Stimulated activated CD8-positive, alpha-beta memory T cell treated with anti-CD3 and anti-CD28 coated beads, Interleukin-15, amount 100 ng/mL, for 1 hour (primary cell): ENCODE results near the gene VPS26A.
A peak's percentile ranks its signal among the peaks of the same experiment; 100 is the strongest.

ENCODE experiments used
- DNase-seq: peaks from one replicate; pipeline ENCODE4 v3.0.0-alpha.2; 2020; ENCODE audit warnings: low read depth

VPS26A gene

DNA sequence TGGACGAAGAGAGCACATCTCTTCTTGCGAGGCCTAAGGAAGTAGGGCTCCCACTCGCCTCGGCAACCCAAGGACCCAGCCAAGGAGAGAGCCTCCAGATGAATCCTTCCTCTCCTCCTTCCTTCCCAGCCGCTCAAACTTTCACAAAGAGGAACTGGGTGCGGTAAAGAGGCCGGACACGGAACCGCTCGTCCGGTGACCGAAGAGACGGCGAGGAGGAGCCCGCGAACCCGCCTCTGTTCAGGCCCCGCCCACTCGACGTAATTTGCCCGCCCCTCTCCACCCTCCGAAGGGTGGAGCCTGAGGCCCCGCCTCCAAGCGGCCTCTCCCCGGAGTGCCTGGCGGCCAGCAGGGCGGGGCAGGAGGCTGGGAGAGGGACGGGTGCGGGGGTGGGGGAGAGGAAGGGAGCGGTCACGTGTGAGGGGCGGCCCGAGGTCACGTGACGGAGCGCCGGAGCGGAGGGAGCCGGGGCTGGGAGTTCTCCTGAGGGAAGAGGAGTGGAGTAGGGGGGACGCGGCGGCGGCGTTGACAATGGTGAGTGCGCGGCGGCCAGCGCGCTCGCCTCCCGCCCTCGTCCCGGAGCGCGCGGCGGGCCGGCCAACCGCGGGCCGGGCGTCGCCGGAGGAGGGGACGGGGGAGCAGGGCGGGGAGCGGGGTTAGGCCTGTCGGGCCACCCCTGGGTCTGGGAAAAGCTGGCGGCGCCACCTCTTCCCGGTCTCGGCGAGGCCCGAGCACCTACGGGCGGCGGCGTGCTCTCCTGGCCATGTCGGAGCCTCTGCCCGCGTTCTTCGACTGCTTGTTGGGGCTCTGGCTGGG is at the start of gene VPS26A:
TSS of gene VPS26A (plus strand) at position 432 of the 816 bp plus-strand sequence. CDS start at position 532, 100 bp downstream.
- peak; percentile 96 for DNase-seq

- no peak for DNase-seq
These were observed 49.4 kb upstream of the VPS26A start for GRCh38 chr10:69074532-69074931.

- no peak for DNase-seq
These were observed 48.5 kb upstream of the VPS26A start for GRCh38 chr10:69075431-69075830.

GRCh38 chr10:69078311-69078710 is 45.7 kb upstream of the VPS26A start:
- no peak for DNase-seq

DNA sequence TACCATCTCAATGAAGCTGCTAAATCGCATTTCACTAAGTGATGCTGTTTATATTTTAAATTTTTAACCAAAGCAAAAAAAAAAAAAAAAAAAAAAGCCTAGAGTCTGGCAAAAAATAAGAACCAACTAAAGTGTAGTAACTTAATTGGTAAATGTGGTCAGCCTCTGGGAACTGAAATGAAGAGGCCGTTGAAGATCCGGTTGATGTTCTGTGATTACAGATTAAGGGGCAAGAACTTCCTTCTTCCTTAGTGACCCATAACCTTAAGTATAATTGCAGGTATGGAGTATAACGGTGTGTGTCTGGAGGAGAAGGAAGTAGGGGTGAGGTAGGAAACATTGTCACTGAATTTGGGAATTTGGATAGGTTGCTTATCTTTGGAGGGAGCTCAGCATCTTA is 43.8 kb upstream of the VPS26A start:
- no peak for DNase-seq

DNA sequence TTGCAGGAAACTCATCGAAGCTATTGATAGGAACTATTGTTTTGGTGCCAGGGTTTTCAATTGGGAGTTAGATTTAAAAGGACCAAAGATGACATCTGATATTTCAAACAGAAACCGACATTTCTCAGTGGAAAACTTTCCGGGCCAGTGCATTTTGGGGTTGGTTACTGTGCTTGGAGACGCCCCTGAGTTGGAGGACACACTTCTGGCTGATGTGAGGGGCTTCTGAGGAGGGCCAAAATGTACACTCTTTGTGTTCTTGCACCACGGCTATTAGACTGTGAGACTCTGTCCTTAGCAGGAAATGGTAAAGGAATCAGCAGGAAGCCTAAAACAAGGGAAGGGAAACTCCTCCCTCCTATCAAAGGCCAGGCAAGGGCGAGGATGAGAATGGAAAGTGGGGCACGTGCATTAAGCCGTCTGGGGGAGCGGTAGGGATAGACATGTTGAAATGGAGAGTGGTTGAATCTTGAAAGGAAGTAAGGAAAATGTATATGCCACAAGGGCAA is 37.9 kb upstream of the VPS26A start:
- no peak for DNase-seq

- DNase-seq = peak; percentile 59
These were observed 36.1 kb upstream of the VPS26A start, which contains the start of gene SRGN for GRCh38 chr10:69087590-69088470. Gene SRGN, plus strand, starts transcription at chr10:69088103. Its CDS starts 55 bp downstream, at chr10:69088158.

GRCh38 chr10:69088471-69088769 is 35.6 kb upstream of the VPS26A start:
- no peak for DNase-seq

- DNase-seq = no peak
These were observed 35.0 kb upstream of the VPS26A start for GRCh38 chr10:69088801-69089501.

DNA sequence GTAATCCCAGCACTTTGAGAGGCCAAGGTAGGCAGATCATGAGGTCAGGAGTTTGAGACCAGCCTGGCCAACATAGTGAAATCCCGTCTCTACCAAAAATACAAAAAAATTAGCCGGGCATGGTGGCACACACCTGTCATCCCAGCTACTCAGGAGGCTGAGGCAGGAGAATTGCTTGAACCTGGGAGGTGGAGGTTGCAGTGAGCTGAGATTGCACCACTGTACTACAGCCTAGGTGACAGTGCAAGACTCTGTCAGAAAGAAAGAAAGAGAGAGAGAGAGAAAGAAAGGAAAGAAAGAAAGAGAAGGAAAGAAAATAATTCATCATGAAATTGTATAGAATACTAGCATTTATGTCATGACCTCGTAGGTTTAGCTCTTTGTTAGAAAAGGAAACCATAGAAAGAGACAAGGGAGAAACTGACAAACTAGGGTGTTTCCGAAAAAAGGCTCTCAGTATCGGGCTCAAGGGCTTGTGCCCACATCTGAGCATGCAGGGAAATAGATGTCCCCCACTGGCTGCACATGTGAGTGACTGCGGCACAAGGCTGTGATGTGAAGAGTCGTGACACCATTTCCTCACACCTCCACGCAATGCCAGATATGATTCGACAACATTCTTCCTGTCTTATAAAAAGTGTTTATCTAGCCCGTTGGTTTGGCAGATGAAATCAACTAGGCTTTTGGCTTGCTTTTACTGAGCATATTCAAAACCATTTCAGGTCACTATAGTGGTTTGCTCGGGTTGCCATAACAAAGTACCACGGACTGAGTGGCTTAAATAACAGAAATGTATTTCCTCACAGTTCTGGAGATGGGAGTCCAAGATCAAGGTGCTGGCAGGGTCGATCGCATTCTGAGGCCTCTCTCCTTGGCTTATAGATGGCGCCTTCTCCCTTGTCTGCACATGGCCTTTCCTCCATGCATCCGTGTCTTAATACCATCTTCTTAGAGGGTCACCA is 34.1 kb upstream of the VPS26A start:
- peak; percentile 40 for DNase-seq

- no peak for DNase-seq
These were observed 33.3 kb upstream of the VPS26A start for GRCh38 chr10:69090685-69091084.

DNA sequence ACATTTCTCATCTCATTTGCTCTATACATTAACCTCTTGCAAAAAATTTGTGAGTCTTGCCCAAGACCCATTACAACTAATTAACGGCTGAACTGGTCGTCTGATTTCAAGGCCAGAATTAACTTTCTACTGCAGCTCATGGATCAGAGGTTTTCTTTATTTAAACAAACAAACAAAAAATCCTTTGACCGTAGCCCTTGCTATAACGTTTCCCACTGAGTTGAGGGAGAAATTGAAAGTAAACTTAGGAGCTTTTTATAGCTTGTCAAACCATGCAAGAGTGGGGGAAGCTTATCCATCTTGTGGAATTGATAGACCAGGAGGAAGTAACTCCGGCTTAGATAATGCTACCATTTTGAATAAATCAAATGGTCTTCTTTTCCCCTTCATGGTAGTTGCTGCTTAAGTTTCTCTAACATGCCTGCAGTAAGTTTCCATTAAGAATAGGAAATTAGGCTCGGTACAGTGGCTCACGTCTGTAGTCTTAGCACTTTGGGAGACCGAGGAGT is 32.8 kb upstream of the VPS26A start:
- DNase-seq = no peak

DNA sequence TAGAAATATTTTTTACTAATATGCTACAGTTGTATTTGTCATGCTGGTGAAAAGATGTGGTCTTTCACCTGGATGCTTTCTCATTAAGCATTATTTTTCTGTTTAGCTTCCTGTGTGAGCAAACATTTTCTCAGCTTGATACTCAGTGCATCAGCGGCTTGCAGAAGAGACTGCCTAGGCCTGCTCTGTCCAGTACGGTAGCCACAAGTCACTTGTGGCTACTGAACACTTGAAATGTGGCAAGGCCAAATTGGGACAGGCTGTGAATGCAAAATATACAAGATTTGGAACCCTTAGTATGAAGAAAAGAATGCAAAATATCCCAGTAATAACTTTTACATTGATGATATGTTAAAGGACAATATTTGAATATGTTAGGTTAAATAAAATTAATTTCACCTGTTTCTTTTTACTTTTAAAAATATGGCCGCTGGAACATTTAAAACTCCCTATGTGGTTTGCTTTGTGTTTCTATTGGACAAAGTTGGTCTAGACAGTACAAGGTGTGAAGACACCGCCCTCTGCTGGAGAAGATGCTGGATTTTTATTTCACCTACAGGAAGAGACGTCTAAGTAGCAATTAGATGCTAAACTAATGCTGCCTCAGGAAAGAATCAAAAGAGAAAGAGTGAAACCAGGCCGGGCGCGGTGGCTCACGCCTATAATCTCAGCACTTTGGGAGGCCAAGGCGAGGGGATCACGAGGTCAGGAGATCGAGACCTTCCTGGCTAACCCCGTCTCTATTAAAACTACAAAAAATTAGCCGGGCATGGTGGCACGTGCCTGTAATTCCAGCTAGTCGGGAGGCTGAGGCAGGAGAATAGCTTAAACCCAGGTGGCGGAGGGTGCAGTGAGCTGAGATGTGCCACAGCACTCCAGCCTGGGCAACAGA is 30.8 kb upstream of the VPS26A start:
- peak; percentile 69 for DNase-seq

- DNase-seq = no peak
These were observed 30.0 kb upstream of the VPS26A start for GRCh38 chr10:69093933-69094332.

- no peak for DNase-seq
These were observed 27.9 kb upstream of the VPS26A start for GRCh38 chr10:69096045-69096444.

DNA sequence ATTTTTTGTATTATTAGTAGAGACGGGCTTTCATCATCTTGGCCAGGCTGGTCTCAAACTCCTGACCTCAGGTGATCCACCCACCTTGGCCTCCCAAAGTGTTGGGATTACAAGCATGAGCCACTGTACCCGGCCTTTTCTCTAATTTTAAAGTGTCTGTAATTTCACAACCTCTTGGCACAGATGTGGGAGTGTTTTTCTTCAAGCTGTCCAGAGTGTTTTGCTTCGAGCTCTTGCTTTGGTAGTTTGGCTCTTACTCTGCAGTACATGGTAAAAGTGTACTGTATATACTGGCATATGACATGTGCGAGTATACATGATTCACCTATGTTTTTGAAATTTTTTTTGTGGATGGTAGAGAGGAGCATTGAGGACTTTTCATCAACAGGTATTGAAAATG is 26.2 kb upstream of the VPS26A start:
- DNase-seq = no peak

- DNase-seq = no peak
These were observed 23.7 kb upstream of the VPS26A start for GRCh38 chr10:69100136-69100872.

DNA sequence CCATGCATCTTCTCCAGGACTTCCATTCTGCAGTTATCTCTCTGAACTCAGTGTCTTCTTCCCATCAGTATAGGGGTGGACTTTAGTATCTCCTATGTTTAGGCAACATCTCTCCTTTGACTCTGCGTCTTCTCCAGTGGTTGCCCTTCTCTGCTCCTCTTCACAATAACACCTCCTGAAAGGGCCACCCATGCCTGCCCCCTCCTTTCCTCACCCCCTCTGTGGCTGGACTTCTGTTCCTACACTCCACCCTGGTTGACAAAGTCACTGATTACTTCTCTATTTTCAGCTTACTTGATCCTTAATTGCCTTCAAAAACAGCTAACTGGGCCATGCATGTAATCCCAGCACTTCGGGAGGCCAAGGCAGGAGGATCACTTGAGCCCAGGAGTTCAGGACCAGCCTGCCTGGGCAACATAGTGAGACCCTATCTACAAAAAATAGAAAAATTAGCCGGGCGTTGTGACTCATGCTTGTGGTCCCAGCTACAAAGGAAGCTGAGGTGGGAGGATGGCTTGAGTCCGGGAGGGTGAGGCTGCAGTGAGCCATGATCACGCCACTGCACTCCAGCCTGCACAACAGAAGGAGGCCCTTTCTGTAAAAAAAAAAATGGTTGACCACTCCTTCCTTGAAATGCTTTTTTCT is 22.4 kb upstream of the VPS26A start:
- DNase-seq = no peak

DNA sequence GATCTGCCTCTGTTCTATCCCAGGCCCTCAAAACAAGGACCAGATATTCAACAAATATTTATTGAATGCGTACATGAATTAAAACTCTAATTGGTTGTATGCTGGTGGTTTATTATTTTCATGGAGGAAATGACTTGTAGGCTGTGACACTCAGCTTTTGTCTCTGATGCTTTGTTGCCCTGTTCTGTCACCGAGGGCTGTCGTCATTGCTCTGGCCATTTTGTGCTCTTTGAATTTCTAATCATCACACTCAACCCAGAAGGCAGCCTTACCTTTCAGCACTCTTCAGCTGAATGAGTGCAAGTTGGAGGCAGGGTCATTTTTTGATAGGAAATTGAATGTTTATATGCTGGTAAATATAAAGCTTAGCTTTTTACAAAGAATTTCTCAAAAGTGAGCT is 21.5 kb upstream of the VPS26A start:
- DNase-seq = no peak
